Ascending aorta (tissue), 2 donors: ENCODE results near the gene KCNQ1. TPM values are rescaled to one million over a fixed set of nuclear protein-coding genes. Genes with fewer than 3 reads are reported as not detected.

Experiments
- DNase-seq, 2 donors: peaks; one replicate each; pipeline ENCODE4 v3.0.0-alpha.2; 2019; ENCODE audit warnings: low spot score in 2 of 2
- H3K27ac ChIP-seq, 2 donors: fragments of 200-600 bp; sonication (generic); one replicate each; pipeline ENCODE4 v1.5.1; 2016 to 2017; ENCODE audit warnings: mild to moderate bottlenecking in 1 of 2
- H3K27me3 ChIP-seq: fragments of 200-600 bp; sonication (generic); one replicate; pipeline ENCODE4 v1.5.1; 2017
- H3K36me3 ChIP-seq, 2 donors: fragments of 200-600 bp; sonication (generic); one replicate each; pipeline ENCODE4 v1.5.1; 2016
- H3K4me1 ChIP-seq, 2 donors: fragments of 200-600 bp; sonication (generic); one replicate each; pipeline ENCODE4 v1.5.1; 2016 to 2017; ENCODE audit warnings: mild to moderate bottlenecking in 1 of 2
- H3K4me3 ChIP-seq, 2 donors: fragments of 200-600 bp; sonication (generic); one replicate each; pipeline ENCODE4 v1.5.1; 2016 to 2017; ENCODE audit warnings: mild to moderate bottlenecking in 1 of 2
- H3K9me3 ChIP-seq, 2 donors: fragments of 200-600 bp; sonication (generic); one replicate each; pipeline ENCODE4 v1.5.1; 2016
- CTCF ChIP-seq, 3 experiments: fragments of 200-600 bp in 2 of 3; fragments of 450-650 bp in 1 of 3; sonication (generic) in 2 of 3; IDR thresholded peaks; one replicate each; pipeline ENCODE4 v1.5.1; 2016 to 2019; ENCODE audit warnings: antibody characterized with exemption in 3 of 3, mild to moderate bottlenecking in 1 of 3, moderate library complexity in 1 of 3
- intact Hi-C: fragments of 100-400 bp; cut with DNase I; formaldehyde crosslinking; loops from one replicate; pipeline ENCODE4 v1.15.1; 2023
- total RNA-seq: library from RNA; depleted of rRNA; stranded (reverse); fragments of >200 nt; gene quantifications from one replicate; pipeline ENCODE4 v1.1.0, GENCODE V29; 2016

Gene KCNQ1
- total RNA-seq, 1 donor from 2014 or later, result 2.3 TPM

GRCh38 chr11:2428322-2428795 lies 16.4 kb upstream of the KCNQ1 start:
- DNase-seq, result no peak
- H3K9me3 ChIP-seq, result no peaks in the 10 kb centered on the region
- TF ChIP-seq CTCF (IDR thresholded peaks at IDR 0.05), result peak; percentile 16 to 52 (median 47)

GRCh38 chr11:2431395-2431794 lies 13.4 kb upstream of the KCNQ1 start:
- no peaks in the 10 kb centered on the region for H3K27me3 ChIP-seq
- intact Hi-C loops, result no loop called here
- H3K4me1 ChIP-seq, result no peaks in the 10 kb centered on the region
- H3K27ac ChIP-seq, result no peak overlapping the region
- H3K36me3 ChIP-seq, result no peaks in the 10 kb centered on the region
- H3K4me3 ChIP-seq, result no peak overlapping the region
- no peak for DNase-seq
- no peak for TF ChIP-seq CTCF (IDR thresholded peaks at IDR 0.05)
- no peaks in the 10 kb centered on the region for H3K9me3 ChIP-seq

More at GRCh38 chr11:2428322-2428795, 16.4 kb upstream of the KCNQ1 start:
- no peak overlapping the region for H3K27ac ChIP-seq
- H3K36me3 ChIP-seq, result no peaks in the 10 kb centered on the region
- no peak overlapping the region for H3K4me3 ChIP-seq
- H3K27me3 ChIP-seq, result no peaks in the 10 kb centered on the region
- intact Hi-C loops, result no loop called here
- no peaks in the 10 kb centered on the region for H3K4me1 ChIP-seq

GRCh38 chr11:2432171-2432621 lies 12.6 kb upstream of the KCNQ1 start:
- H3K36me3 ChIP-seq, result no peaks in the 10 kb centered on the region
- H3K4me1 ChIP-seq, result no peaks in the 10 kb centered on the region
- no peak overlapping the region for H3K27ac ChIP-seq
- intact Hi-C loops, result no loop called here
- no peak overlapping the region for H3K4me3 ChIP-seq
- H3K9me3 ChIP-seq, result no peaks in the 10 kb centered on the region
- no peaks in the 10 kb centered on the region for H3K27me3 ChIP-seq
- TF ChIP-seq CTCF (IDR thresholded peaks at IDR 0.05), result no peak
- no peak for DNase-seq

- no peak overlapping the region for H3K4me3 ChIP-seq
- no peaks in the 10 kb centered on the region for H3K9me3 ChIP-seq
- no peak overlapping the region for H3K27ac ChIP-seq
- intact Hi-C loops, result no loop called here
- no peak for TF ChIP-seq CTCF (IDR thresholded peaks at IDR 0.05)
- H3K4me1 ChIP-seq, result no peaks in the 10 kb centered on the region
- H3K27me3 ChIP-seq, result no peaks in the 10 kb centered on the region
- no peak for DNase-seq
- no peaks in the 10 kb centered on the region for H3K36me3 ChIP-seq
Observed at GRCh38 chr11:2432628-2433071, 12.2 kb upstream of the KCNQ1 start.

- H3K4me3 ChIP-seq, result no peak overlapping the region
- H3K4me1 ChIP-seq, result no peaks in the 10 kb centered on the region
- no peaks in the 10 kb centered on the region for H3K27me3 ChIP-seq
- intact Hi-C loops, result no loop called here
- H3K9me3 ChIP-seq, result no peaks in the 10 kb centered on the region
- H3K27ac ChIP-seq, result no peak overlapping the region
- H3K36me3 ChIP-seq, result no peaks in the 10 kb centered on the region
- TF ChIP-seq CTCF (IDR thresholded peaks at IDR 0.05), result no peak
- DNase-seq, result no peak
Observed at GRCh38 chr11:2433106-2433925, 11.5 kb upstream of the KCNQ1 start.
